Right renal cortex interstitium (tissue), 3 donors: ENCODE results near the gene DFFB. TPM values are rescaled to one million over a fixed set of nuclear protein-coding genes. Genes with fewer than 3 reads are reported as not detected.

Experiments
- DNase-seq, 3 donors: peaks; one replicate each; pipeline ENCODE4 v3.0.0-alpha.2; 2013; ENCODE audit warnings: low read depth in 3 of 3, low spot score in 2 of 3
- polyA plus RNA-seq, 3 donors: library from polyadenylated mRNA; unstranded; fragments of 120-200 nt; gene quantifications; one replicate each; pipeline ENCODE4 v1.2.1, GENCODE V29; 2013; ENCODE audit not compliant: insufficient read length in 3 of 3

DFFB gene
- polyA plus RNA-seq, 3 donors = 6.3 to 8.2 (median 6.4) TPM

DNA sequence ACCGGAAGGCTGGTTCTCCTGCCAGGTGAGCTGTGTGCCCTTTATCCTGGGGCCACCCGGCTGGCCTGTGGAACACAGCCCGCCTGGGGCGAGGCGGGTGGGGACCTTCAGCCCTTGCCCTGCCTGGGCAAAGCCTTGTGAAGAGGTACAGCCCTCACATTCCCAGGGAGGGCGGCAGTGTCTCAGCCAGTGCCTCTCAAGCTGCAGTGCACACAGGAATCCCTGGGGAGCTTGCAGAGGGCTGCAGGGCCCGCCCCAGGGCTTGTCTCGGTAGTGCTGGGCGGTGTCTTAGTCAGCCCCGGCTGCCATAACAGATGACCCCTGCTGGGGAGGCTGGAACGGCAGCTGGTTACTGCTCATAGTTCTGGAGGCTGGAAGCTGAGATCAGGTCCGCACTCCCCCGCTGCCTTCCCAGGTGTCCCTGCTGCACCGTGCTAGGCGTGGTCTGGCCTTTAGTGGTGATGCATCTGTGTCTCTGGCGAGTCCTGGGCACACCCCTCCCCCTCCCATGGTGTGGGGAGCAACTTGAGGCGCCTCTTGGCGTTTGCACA is 12.6 kb downstream of the DFFB start:
- no peak for DNase-seq

DNA sequence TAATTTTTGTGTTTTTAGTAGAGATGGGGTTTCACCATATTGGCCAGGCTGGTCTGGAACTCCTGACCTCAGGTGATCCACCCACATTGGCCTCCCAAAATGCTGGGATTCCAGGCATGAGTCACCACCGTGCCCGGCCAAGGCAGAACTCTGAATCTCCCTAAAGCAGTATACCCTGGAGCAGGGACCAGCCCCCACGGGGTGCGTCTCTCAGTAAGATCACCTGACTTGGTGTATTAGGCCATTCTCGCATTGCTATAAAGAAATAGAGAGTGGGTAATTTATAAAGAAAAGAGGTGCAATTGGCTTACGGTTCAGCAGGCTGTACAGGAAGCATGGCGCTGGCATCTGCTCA is 14.2 kb downstream of the DFFB start:
- no peak for DNase-seq

DNA sequence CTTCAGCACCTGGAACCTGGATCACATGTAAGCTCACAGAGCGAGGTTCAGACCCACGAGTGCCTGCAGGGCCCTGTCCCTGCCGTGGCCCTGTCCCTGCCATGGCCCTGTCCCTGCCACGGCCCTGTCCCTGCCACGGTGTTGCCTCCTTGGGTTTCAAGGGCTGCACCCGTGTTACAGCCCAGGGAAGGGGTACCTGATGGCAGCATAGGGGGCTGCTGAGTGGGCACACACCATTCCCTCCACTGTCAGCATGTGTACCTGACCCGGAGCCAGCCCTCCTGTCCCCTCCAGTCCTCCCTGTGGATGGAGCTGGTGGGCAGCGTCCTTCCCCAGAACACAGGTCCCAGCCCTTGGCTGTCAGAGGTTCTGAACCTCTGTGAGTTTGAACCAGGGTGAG is 15.3 kb downstream of the DFFB start:
- no peak for DNase-seq

DNA sequence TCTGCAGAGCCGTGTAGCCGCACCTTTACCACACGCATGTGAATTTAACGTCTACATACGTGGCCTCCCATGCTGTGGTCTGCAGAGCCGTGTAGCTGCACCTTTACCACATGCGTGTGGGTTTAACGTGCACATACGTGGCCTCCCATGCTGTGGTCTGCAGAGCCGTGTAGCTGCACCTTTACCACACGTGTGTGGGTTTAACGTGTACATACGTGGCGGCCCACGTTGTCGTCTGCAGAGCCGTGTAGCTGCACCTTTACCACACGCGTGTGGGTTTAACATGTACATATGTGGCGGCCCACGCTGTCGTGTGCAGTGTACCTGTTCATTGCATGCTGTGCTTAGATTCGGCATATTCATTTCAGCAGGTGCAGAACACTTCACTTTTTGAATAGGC is 17.5 kb downstream of the DFFB start:
- DNase-seq = no peak

DNA sequence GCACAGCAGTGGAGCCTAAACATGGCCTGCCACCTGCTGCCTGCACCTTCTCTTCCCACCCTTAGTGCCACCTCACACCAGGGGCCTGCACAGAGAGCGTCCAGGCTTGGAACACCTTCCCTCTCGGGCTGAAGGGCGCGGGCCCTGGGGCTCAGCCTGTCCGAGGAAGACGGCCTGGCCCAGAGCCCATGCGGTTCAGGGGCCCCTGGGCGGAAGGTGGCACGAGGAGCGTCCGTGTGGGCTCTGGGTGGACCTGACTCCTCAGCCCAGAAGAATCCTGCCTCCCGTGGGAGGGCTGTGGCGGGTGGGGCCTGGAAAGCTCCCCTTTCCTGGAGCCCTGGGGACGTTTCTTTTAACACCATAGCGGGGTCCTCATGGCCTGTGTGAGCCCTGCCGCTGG is 19.4 kb downstream of the DFFB start:
- DNase-seq = no peak

DNA sequence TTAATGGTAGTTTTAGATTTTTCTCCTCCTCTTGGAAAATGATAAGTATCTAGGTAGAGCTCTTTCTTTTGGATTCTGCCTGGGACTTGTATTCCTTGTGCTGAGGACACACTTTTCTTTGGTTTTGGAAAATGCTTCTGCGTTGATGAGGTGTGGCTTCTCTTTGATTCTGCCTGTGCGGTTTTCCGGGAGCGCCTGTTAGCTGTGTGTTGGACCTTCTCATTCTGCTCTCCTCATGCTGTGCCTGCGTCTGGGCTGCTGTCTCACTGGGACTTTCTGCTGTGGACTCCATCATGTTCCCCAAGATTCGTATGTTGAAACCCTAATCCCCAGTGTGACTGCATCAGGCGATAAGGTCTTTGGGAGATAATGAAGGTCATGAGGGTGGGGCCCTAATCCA is 21.8 kb downstream of the DFFB start:
- DNase-seq = no peak

DNA sequence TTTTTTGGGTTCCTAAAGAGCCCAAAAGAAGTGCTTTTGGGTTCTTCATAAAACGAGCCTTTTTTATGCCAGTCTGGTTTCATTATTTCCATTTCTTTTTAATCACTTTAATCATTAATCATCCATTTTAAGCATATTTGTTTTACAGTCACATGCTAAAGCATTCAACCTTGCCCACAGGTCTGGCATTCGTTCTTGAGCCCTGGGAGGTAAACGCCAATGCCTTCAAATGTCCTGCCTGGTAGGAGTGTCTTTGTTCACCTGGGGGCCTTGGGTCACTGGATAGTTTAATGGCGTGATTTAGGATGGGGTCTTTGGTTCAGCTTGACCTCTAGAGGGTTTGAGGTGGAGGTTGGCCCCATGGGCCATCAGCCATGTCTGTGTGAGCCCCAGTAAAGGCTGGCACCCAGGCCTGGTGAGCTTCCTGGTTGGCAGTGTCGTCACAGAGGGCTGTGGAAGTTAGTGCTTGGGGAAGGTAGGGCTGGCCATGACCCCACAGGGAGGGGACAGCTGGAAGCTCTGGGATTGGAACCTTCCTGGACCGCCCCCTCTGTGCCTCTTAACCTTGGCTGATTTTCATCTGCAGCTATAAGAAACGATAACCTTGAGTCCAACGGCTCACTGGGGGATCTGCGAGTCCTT is 22.6 kb downstream of the DFFB start:
- DNase-seq = no peak

DNA sequence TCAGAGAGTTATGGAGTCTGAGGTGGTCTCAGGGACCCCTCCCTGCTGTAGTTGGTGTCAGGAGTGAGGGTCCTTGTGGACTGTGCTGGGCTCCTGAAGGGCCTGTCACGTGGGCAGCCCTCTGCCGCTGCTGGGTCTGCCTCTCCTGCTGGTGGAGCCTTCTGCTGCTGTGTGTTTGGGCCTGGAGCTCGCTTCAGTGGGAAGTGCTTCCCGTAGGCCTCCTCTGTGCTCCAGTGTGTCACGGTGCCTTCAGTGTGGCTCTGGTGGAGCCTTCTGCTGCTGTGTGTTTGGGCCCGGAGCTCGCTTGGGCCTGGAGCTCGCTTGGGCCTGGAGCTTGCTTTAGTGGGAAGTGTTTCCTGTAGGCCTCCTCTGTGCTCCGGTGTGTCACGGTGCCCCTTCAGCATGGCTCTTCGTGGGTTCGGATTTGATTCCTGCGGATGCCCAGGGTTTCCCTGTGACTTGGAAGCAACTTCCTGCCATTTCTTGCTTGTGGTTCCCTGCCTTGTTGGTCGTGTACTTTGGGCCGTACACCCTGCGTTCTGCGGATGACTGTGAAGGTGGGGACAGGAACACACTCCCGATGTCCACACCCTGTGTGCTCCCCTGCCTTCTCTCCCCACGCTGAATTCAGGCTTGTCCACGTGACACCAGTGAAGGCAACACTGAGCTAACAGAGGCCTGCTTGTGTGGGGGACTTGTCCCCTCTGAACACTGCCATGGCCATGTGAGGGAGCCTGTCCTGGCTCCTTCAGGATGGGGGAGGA is 23.3 kb downstream of the DFFB start:
- DNase-seq = no peak

DNA sequence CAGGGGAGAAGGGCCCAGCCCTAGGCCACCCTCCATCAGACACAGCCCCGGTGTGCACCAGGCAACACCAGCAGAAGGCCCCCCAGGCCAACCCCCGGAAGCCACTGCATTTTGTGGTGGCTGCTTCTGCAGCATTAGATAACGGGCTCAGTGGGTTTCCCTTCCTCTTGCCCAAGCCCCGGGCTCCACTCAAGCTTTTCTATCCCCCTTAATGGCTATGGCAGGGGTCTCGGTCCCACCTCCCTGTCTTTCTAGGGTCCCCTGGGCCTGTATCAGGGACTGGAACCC is 23.9 kb downstream of the DFFB start:
- no peak for DNase-seq

DNA sequence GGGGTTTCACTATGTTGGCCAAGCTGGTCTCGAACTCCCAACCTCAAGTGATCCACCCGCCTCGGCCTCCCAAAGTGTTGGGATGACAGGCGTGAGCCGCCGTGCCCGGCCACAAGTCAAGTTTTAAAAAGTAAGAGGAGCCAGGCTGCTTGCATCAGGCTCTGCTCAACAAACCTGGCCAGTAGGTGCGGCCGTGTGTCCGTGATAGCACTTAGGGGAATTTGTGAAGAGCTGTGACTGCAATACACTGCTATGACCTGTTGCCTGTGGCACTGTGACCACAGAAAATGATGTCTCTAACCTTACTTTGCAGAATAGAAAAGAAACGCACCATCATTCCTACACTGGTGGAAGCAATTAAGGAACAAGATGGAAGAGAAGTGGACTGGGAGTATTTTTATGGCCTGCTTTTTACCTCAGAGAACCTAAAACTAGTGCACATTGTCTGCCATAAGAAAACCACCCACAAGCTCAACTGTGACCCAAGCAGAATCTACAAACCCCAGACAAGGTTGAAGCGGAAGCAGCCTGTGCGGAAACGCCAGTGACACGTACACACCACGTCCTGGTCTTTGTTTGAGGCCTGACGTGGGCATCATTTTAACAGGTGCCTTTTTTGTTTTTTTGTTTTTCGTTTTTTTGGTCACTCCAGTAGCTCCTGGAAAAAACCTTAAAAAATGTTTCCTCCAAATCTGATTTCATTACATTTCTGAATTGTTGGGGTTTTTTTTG is 26.1 kb downstream of the DFFB start:
- DNase-seq = no peak

DNA sequence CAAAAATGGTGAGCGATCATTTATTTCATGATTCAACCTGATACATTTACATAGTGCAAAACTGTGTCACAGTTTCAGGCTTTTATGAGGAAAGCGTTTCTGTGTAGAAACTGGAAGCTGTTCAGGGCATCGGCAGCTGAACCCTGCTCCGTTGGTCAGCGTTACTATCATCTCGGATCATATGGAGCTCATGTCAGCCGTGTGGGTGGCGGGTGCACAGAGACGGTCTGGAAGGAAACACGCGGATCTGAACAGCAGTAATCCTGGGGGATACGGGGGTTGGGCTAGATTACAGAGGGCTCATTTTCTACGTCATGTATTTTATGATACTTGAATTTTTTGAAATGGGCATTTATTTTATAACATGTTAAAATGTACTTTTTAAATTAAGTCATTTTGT is 27.7 kb downstream of the DFFB start:
- DNase-seq = no peak

DNA sequence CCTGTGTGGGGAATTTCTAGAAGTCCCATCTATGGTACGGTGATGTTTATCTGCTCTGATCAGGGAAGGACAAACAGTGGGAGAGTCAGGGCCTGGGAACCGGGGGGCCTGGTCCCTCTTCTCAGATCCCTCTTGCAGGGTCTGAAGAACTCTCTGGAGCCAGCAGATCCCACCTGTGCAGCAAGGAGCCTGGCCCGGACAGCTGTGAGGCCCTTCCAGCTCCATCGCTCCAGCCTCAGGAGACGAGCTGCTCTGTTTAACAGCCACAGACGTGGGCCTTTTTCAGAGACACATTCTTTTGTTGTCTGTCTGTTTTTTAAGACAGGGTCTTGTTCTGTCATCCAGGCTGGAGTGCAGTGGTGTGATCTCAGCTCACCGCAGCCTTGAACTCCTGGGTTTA is 28.3 kb downstream of the DFFB start:
- no peak for DNase-seq

DNA sequence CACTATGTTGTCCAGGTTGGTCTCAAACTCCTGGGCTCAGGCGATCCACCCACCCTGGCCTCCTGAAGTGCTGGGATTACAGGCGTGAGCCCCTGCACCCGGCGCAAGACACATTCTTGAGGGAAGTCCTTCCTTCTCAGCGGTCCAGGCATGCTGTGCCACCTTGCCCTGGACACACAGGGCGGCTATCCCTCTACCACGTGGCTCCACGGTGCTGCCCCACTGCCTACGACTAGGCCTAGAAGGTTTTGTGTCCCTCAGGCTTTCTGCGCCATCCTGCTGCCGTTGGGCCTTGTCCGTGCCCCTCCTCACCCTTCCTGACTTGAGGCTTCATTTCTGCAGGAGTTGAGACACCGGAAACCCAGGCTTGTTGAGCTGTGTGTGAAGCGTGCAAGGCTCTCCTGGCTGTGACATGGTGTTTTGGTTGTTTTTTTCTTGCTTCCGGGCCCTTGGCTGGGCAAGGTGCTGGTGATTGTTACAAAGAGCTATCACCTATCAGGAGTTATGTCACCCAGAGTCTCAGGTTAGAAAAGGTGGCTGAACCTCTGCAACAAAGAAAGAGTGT is 28.9 kb downstream of the DFFB start:
- DNase-seq = no peak

DNA sequence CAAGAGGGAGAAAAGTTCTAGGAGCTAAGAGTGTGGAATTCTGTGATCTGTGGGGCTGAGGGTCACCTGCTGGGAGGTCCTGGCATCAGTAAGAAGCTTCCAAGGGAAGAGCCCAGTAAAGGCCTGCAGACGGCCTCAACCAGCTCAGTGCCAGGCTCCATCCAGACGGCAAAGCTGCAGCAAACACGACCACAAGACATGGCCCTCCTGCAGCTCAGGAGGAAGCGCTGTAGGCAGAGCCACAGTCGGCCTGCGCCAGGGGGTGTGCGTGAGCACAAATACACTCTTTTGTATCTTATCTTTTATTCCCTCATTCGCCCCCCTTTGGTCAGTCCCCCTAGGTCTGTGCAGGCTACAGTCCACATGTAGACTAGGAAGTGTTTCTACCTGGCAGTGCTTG is 29.4 kb downstream of the DFFB start:
- no peak for DNase-seq

DNA sequence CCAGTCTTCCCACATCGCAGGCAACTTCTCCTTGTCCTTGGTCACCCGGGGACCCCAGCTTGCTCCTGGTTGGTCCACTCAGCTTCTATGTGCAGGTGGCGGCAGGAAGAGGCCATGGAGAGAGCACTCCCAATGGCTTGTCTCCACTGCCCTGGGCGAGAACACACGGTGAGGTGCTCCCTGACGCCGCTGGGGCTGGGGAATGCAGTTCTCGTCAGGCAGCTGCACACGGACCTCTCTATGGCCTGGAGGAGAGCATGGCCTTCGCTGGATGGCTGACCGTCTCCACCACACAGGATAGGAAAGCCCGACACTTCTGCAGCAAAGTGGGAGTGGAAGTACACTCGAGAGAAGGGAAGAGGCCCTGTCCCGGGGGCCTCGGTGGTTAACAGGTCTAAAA is 31.0 kb downstream of the DFFB start:
- DNase-seq = no peak

DNA sequence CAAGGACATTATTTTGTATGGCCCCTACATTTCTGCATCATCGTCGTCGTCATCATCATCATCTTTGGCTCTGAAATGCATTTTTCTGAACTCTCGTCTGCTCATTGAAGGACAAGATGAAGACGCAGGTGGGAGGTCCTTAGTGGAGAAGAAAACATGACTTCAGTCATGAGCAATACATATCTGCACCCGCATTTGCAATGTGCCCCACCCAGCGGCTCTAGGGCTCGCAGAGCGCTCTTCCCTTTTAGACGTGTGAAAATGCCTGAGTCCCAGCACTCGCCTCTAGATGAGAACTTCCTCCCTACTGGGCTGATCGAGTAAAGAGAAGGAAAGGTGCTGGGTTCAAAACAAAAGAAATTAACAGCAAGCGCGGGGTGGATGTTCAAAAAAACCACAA is 32.7 kb downstream of the DFFB start:
- DNase-seq = no peak

DNA sequence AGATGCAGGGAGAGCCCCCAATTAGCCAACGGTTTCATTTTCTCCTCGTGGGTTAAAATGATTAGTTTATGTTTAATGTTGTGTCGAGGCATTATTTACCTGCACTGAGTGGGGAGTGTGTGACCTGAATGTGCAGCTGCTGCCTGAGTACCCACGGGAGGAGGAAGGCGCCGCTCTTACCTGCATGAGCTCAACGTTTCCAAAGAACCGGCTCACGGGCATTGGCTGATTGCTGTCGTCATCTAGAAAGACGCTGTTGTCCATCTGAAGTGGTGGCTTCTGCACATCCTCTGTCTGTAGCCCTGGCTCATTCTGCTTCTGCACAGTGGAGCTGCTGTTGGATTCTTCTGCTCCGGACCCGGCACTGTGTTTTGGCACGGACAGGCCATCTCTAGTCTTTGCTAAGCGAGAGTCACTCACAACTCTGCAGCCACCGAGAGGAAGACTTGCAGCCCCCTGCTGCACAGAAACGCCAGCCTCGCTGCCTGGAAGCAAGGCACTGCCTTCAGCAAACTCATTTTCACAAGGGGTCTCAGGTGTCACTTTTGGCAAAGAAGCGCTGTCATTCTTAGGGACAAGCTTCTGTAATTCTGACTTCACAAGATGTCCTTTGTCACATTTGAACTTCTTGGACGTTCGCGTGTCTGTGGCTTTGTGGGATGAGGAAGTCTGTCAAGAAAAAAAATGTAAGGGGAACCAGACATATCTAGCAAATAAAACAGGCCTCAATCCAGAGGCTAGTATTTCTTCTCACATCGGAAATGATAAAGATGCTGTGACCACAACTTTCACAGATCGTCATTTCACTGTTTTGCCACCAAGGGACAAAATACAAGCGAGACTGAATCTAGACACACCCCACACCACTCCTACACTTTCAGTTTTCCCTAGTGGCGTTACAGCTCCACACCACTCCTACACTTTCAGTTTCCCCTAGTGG is 33.4 kb downstream of the DFFB start:
- no peak for DNase-seq

DNA sequence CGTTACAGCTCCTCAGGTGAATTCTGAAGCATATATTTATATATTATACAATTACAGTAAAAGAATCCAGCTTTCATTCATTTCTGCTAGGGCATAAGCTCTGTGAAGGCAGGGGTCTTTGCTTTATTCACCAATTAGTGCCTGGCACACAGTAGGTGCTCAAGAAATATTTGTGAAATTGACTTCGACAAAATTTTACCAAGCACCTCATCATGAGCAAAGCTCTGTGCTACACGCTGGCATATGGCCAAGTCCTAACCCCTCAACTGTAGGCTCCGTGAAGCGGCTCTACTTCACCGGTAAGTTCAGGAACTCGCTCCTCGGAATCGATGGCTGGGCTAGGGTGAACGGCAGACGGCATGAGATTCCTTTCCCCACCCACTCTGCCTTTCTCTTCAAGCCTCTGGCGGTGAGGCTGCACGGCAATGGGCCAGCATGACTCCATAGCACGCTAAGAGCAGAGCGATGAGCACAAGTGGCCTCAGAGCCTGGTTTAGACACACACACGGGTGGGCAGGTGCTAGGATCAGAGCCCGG is 34.1 kb downstream of the DFFB start:
- DNase-seq = no peak

DNA sequence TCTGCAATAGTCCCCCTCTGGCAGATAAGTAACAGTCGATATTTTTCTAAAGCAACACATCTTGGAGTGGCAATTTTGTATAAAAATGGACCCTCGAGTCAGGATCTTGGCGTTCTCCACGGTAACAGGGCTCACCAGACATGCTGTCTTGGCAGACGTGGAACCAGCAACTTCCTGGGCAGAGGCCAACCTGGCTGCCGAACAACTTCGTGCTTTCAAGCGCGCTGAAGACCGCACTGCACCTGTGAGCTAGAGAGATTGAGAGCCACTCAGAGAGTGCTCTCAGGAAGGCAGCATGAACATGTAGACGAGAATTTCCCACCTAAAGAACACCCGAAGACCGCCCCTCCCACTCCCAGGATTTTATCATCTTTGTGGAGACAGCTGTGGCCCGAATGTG is 35.5 kb downstream of the DFFB start:
- DNase-seq = no peak

DNA sequence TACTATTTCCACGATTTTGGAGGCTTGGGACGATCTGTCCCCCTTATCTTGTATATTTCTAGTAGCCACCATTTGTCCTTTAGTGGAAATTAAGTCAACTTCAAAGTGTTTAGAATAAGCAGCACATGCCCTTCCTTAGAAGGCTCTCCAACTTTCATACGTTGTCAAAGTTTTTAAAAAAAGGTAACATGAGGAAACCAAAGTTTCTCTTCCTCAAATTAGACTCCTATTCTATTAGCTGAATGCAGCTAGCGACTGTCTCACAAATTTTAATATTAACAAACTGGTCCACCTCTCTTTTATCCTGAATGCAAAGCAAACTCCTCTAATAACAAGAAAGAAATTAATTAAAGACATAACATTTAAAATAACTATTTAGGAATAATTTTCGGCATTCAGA is 35.9 kb downstream of the DFFB start:
- DNase-seq = no peak
